Epithelial cell of proximal tubule (primary cell): Measurements from ENCODE around the gene USP11. TPM values are rescaled to one million over a fixed set of nuclear protein-coding genes. Genes with fewer than 3 reads are reported as not detected.
A peak's percentile ranks its signal among the peaks of the same experiment; 100 is the strongest.

Source experiments
- DNase-seq: peaks from one replicate; pipeline ENCODE4 v3.0.0-alpha.2; 2011; ENCODE audit warnings: low read depth
- H3K4me3 ChIP-seq: 2 replicates; pipeline ENCODE4 v1.5.1; 2011; ENCODE audit warnings: low read depth, mild to moderate bottlenecking, low read length
- CTCF ChIP-seq: conservative IDR thresholded peaks from 2 replicates; pipeline ENCODE4 v1.5.1; 2012; ENCODE audit warnings: low read depth, mild to moderate bottlenecking, low read length
- total RNA-seq: library from RNA; depleted of rRNA; stranded (reverse); fragments of >200 nt; gene quantifications from 2 replicates; pipeline ENCODE4 v1.2.3, GENCODE V29; 2015

The USP11 gene
- total RNA-seq, 1 donor from 2014 or later = 24.7 TPM

- TF ChIP-seq CTCF = no peak
- DNase-seq = no peak
- no peak overlapping the region for H3K4me3 ChIP-seq
Measured at GRCh38 chrX:47210661-47211425, 22.0 kb upstream of the USP11 start.

GRCh38 chrX:47212381-47213293 is 20.2 kb upstream of the USP11 start:
- no peak overlapping the region for H3K4me3 ChIP-seq
- no peak for DNase-seq
- no peak for TF ChIP-seq CTCF

GRCh38 chrX:47214435-47215077 is 18.3 kb upstream of the USP11 start:
- DNase-seq = no peak
- no peak for TF ChIP-seq CTCF
- H3K4me3 ChIP-seq = no peak overlapping the region

GRCh38 chrX:47215291-47215900 is 17.4 kb upstream of the USP11 start:
- H3K4me3 ChIP-seq = no peak overlapping the region
- TF ChIP-seq CTCF = no peak
- no peak for DNase-seq

GRCh38 chrX:47216393-47216925 is 16.4 kb upstream of the USP11 start:
- no peak for DNase-seq
- H3K4me3 ChIP-seq = no peak overlapping the region
- TF ChIP-seq CTCF = no peak

- no peak for TF ChIP-seq CTCF
- no peak for DNase-seq
- H3K4me3 ChIP-seq = peak overlapping the region; percentile 27
Measured at GRCh38 chrX:47217121-47217851, 15.5 kb upstream of the USP11 start.
